OCI-LY3 (cell line): ENCODE data around the gene ACTA1.

Experiments
- EZH2phosphoT487 ChIP-seq: fragments of 200-600 bp; shearing (Covaris generic); IDR thresholded peaks from 2 replicates; pipeline ENCODE4 v1.6.1; 2018; ENCODE audit warnings: antibody characterized with exemption, mixed run types, low read depth
- TF ChIP-seq, protein P1 (sequence below): fragments of 200-600, 300-600 bp; sonication (generic); IDR thresholded peaks from 2 replicates; pipeline ENCODE4 v1.5.1; 2014; ENCODE audit warnings: antibody characterized with exemption, low read length, low read depth

DNA sequence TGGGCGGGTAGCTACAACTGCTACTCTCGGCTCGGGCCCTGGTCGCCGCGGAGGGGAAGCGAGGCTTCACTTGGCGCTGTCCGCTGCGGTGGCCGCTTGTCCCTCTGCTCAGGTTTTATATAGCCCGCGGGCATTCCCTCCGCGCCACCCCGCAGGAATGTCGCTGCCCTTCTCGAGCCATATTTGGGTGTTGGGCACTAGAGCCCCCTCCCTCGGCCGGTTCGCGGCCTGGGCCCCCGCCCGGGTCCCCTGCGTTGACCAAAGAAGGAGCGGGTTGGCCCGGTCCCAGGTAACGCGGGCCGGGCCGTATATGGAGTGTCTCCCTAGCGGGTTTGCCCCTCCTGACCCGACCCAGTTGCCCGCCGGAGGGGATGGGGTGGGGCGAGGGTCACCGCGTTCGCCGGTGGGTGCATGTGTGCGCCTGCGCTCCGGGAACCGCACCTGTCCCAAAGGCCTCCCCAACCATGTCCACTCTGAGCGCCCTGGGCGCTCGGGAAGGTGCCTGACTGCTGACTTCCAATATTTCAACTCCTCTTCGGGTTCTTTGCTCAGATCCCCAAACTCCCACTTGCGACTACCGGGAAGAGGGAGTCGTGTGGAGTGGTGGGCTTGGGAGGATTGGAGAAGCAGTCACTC, at the start of gene ACTA1:
- TF ChIP-seq, protein P1, sequence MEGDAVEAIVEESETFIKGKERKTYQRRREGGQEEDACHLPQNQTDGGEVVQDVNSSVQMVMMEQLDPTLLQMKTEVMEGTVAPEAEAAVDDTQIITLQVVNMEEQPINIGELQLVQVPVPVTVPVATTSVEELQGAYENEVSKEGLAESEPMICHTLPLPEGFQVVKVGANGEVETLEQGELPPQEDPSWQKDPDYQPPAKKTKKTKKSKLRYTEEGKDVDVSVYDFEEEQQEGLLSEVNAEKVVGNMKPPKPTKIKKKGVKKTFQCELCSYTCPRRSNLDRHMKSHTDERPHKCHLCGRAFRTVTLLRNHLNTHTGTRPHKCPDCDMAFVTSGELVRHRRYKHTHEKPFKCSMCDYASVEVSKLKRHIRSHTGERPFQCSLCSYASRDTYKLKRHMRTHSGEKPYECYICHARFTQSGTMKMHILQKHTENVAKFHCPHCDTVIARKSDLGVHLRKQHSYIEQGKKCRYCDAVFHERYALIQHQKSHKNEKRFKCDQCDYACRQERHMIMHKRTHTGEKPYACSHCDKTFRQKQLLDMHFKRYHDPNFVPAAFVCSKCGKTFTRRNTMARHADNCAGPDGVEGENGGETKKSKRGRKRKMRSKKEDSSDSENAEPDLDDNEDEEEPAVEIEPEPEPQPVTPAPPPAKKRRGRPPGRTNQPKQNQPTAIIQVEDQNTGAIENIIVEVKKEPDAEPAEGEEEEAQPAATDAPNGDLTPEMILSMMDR = no peak
- no peak for TF ChIP-seq EZH2phosphoT487
